ENCODE data around the gene DOLK. TPM values are rescaled to one million over a fixed set of nuclear protein-coding genes. Genes with fewer than 3 reads are reported as not detected.

The DOLK gene
- polyA plus RNA-seq, 1 donor from 2014 or later = 11.3 TPM

GRCh38 chr9:128903871-128904620, 43.4 kb downstream of the DOLK start:
- Histone ChIP-seq H3K36me3 (ENCODE audit: insufficient read depth, low read length) (peaks cover 6% of the 10 kb centered on the region), H3K9me2 (ENCODE audit: insufficient read depth, low read length) (no peaks in the 10 kb centered on the region), H2AFZ (ENCODE audit: low read depth, low read length) (no peak overlapping the region), H3K9ac (ENCODE audit: low read length) (no peak overlapping the region), H3K4me2 (ENCODE audit: low read length) (no peak overlapping the region), H3K9me3 (ENCODE audit: low read length) (no peaks in the 10 kb centered on the region), H3F3A (ENCODE audit: insufficient read depth, low read length, poor library complexity, severe bottlenecking) (no peaks in the 10 kb centered on the region), H3K4me3 (ENCODE audit: low read length) (no peak overlapping the region), H3K79me2 (replicated peaks; ENCODE audit: insufficient read depth, low read length) (no peaks in the 10 kb centered on the region), H3K27me3 (ENCODE audit: insufficient read depth, low read depth, low read length) (no peaks in the 10 kb centered on the region), H4K20me1 (ENCODE audit: insufficient read depth) (no peaks in the 10 kb centered on the region), H3K27ac (ENCODE audit: low read length) (no peak overlapping the region)
- TF ChIP-seq EP300 (conservative IDR thresholded peaks at IDR 0.05; ENCODE audit: poor library complexity, severe bottlenecking) (no peak), SMC3 (conservative IDR thresholded peaks at IDR 0.05; ENCODE audit: poor library complexity) (no peak)

GRCh38 chr9:128903079-128903461, 44.3 kb downstream of the DOLK start:
- H3K79me2 ChIP-seq (replicated peaks; ENCODE audit: insufficient read depth, low read length) = no peaks in the 10 kb centered on the region
- H4K20me1 ChIP-seq (ENCODE audit: insufficient read depth) = no peaks in the 10 kb centered on the region
- H3F3A ChIP-seq (ENCODE audit: insufficient read depth, low read length, poor library complexity, severe bottlenecking) = no peaks in the 10 kb centered on the region
- no peaks in the 10 kb centered on the region for H3K9me2 ChIP-seq (ENCODE audit: insufficient read depth, low read length)
- H3K27me3 ChIP-seq (ENCODE audit: insufficient read depth, low read depth, low read length) = no peaks in the 10 kb centered on the region
- no peak overlapping the region for H3K4me2 ChIP-seq (ENCODE audit: low read length)
- no peaks in the 10 kb centered on the region for H3K36me3 ChIP-seq (ENCODE audit: insufficient read depth, low read length)
- no peak overlapping the region for H2AFZ ChIP-seq (ENCODE audit: low read depth, low read length)
- H3K9ac ChIP-seq (ENCODE audit: low read length) = no peak overlapping the region
- no peak for TF ChIP-seq EZH2 (IDR thresholded peaks at IDR 0.05; ENCODE audit: borderline replicate concordance, insufficient read depth, low read length, poor library complexity, severe bottlenecking)
- no peaks in the 10 kb centered on the region for H3K9me3 ChIP-seq (ENCODE audit: low read length)
- no peak overlapping the region for H3K4me3 ChIP-seq (ENCODE audit: low read length)
- H3K27ac ChIP-seq (ENCODE audit: low read length) = no peak overlapping the region

- no peaks in the 10 kb centered on the region for H3K27me3 ChIP-seq (ENCODE audit: insufficient read depth, low read depth, low read length)
- no peaks in the 10 kb centered on the region for H3F3A ChIP-seq (ENCODE audit: insufficient read depth, low read length, poor library complexity, severe bottlenecking)
- H4K20me1 ChIP-seq (ENCODE audit: insufficient read depth) = no peaks in the 10 kb centered on the region
These were observed 44.9 kb downstream of the DOLK start for GRCh38 chr9:128902351-128903078.

More at GRCh38 chr9:128902351-128903078, 44.9 kb downstream of the DOLK start:
- no peak overlapping the region for H3K4me3 ChIP-seq (ENCODE audit: low read length)
- TF ChIP-seq POLR2AphosphoS5 (IDR thresholded peaks at IDR 0.05) (no peak), EP300 (conservative IDR thresholded peaks at IDR 0.05; ENCODE audit: poor library complexity, severe bottlenecking) (no peak), CTCF (IDR thresholded peaks at IDR 0.05; ENCODE audit: poor library complexity, severe bottlenecking) (no peak), REST (IDR thresholded peaks at IDR 0.05; ENCODE audit: borderline replicate concordance) (no peak), MXI1 (conservative IDR thresholded peaks at IDR 0.05; ENCODE audit: poor library complexity, severe bottlenecking) (no peak), TAF1 (IDR thresholded peaks at IDR 0.05; ENCODE audit: low read depth) (no peak)
- H3K9me3 ChIP-seq (ENCODE audit: low read length) = no peaks in the 10 kb centered on the region
- no peak overlapping the region for H2AFZ ChIP-seq (ENCODE audit: low read depth, low read length)
- no peaks in the 10 kb centered on the region for H3K9me2 ChIP-seq (ENCODE audit: insufficient read depth, low read length)
- no peaks in the 10 kb centered on the region for H3K79me2 ChIP-seq (replicated peaks; ENCODE audit: insufficient read depth, low read length)
- no peak overlapping the region for H3K9ac ChIP-seq (ENCODE audit: low read length)
- no peak overlapping the region for H3K27ac ChIP-seq (ENCODE audit: low read length)
- no peaks in the 10 kb centered on the region for H3K36me3 ChIP-seq (ENCODE audit: insufficient read depth, low read length)
- H3K4me2 ChIP-seq (ENCODE audit: low read length) = no peak overlapping the region
